T follicular helper cell (primary cell): ENCODE measurements around the gene SCAI.
"Not testable (repeated sequence)": the region's sequence is repeated elsewhere in the genome, so short reads cannot be mapped to it uniquely, and the experiment has no call there.

ENCODE experiments used
- DNase-seq: peaks from one replicate; pipeline ENCODE4 v3.0.0-alpha.2; 2020; ENCODE audit warnings: low read depth
- total RNA-seq, 2 experiments: gene quantifications; one replicate each; lab custom pipeline; 2026; lab: John Stamatoyannopoulos, UW

The SCAI gene
- 11.6 to 20.2 reads per million in 2 experiments for total RNA-seq

DNA sequence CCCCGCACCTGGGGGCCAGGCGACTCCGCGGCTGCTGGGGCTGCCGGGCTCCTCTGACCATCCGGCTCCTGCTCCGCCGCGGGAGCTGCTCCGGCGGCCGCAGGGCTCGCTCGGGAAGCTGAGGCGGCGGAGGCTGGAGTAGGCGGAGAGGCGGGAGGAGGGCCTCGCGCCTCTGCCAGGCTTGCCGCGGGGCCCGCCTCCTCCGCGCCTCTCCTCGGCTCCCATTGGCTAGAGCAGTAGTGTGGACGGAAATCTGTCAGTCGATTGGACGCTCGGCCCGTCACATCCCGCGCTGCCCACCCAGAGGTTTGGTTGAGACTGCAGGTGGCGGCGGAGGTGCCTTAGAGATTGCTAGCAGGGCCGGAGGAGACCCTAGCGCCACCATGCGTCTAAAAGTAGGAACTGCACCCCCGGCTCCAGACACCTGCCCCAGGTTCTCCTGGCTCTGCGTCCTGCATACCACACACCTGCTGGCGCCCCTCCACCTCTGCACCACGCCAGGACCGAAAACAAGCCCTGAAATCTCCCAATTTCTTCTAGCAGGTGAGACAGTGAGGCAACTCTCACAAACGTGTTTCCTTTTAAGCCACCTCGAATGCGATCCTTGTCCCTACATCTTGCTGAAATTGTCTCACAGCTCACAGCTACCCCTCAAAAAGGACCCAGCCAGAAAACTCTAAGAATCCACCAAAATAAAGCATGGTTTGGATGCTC, at the start of gene SCAI:
TSS of gene SCAI (minus strand) at position 152 of the 714 bp plus-strand sequence. CDS start at position 61, 91 bp downstream.
- DNase-seq = peak; percentile 99

DNA sequence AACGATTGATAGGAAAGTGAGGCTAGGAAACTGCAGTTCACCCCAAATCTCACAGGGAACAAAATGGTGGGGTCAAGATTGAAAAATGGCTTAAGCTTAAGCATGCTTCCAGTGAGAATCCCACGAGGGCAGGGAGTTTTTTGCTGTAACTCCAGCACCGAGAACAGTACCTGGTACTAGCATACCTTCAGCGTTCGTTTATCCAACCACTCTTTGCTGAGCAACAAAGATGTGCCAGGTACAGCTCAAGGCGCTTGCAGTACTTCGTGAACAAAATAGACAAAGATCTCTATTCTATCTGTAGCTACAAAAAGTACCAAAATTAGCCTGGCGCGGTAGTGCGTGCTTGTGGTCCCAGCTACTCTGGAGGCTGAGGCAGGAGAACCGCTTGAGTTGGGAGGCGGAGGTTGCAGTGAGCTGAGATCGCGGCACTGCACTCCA, 47.1 kb upstream of the SCAI start:
- DNase-seq = no peak

- peak; percentile 97 for DNase-seq
These were observed 46.3 kb upstream of the SCAI start, which contains the start of gene PPP6C for GRCh38 chr9:125189361-125190289. Gene PPP6C, minus strand, starts transcription at chr9:125189803. Its CDS starts 85 bp downstream, at chr9:125189718.

- no peak for DNase-seq
These were observed 45.7 kb upstream of the SCAI start for GRCh38 chr9:125189011-125189360.

- DNase-seq = no peak
These were observed 40.2 kb upstream of the SCAI start for GRCh38 chr9:125183561-125183960.

DNA sequence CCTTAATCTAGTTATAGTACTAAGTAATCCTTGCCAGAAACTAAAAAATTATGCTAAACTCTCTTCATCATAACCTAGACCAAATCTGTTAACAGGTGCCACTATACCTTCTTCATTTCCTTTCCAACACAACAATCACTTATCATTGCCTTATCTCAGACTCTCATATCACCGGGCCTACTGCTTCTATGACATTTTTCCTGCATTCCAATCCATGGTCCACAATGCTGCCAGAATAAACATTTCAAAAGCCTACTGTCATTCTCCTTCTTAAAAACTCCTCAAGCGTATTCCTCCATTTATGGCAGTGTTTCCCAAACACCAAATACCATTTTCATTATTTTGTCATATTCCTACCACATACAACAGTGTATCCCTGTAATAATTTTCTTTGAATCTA, 39.7 kb upstream of the SCAI start:
- DNase-seq = no peak

DNA sequence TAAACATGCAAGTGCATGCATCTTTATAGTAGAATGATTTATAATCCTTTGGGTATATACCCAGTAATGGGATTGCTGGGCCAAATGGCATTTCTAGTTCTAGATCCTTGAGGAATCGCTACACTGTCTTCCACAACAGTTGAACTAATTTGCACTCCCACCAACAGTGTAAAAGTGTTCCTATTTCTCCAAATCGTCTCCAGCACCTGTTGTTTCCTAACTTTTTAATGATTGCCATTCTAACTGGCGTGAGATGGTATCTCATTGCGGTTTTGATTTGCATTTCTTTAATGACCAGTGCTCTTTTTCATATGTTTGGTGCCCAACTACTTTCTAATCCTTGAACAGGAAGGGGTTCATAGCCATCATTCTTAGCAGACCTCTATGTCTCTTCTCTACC, 38.4 kb upstream of the SCAI start:
- not testable (repeated sequence) for DNase-seq

GRCh38 chr9:125180876-125181275, 37.5 kb upstream of the SCAI start:
- no peak for DNase-seq

DNA sequence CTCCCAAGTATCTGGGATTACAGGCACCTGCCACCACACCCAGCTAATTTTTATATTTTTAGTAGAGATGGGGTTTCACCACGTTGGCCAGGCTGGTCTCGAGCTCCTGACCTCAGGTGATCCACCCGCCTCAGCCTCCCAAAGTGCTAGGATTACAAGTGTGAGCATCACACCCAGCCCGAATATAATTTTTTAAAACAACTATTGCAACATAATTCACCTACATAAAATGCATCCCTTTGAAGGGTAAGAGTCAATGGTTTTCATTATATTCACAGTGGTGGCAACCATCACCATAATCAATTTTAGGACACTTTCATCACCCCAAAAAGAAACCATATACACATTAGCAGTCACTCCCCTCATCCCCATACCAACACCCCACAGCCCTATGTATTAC, 36.4 kb upstream of the SCAI start:
- not testable (repeated sequence) for DNase-seq

GRCh38 chr9:125177888-125178287, 34.6 kb upstream of the SCAI start:
- no peak for DNase-seq

DNA sequence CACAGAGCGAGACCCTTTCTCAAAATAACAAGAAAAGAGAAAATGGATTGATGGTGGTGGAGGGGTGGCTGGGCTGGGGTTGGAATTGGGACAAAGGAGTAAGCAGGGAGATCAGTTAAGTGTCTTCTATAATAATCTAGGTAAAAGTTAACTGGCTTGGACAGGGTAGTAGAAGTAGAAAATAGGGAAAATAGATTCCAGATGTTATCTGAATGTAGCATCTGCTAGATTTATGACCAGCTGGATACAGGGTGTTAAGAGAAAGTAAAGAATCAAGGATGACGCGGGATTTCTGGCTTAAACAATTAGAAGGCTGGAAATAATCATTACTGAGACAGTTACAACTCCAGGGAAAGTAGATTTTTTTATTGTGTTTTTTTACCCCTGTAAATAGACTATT, 33.3 kb upstream of the SCAI start:
- DNase-seq = no peak

- no peak for DNase-seq
These were observed 28.9 kb upstream of the SCAI start for GRCh38 chr9:125172031-125172755.

DNA sequence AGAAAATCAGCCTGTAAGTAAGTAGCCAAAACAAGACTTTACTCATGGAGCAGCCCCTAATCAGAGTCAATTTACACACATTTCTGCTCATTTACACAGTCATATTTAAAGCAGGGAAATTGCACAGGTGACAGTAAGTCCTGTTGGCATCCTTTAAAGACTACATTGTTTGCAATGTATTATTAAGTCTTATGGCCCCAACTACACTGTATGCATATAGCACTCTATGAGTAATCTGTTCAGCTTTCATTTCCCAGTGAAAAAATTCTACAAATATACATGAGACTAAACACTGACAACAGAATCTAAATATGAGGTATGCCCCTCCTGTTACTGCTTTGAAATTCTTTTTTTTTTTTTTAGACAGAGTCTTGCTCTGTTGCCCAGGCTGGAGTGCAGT, 26.6 kb upstream of the SCAI start:
- DNase-seq = no peak

GRCh38 chr9:125166762-125167161, 23.4 kb upstream of the SCAI start:
- no peak for DNase-seq

- DNase-seq = not testable (repeated sequence)
These were observed 19.6 kb upstream of the SCAI start for GRCh38 chr9:125162891-125163290.

DNA sequence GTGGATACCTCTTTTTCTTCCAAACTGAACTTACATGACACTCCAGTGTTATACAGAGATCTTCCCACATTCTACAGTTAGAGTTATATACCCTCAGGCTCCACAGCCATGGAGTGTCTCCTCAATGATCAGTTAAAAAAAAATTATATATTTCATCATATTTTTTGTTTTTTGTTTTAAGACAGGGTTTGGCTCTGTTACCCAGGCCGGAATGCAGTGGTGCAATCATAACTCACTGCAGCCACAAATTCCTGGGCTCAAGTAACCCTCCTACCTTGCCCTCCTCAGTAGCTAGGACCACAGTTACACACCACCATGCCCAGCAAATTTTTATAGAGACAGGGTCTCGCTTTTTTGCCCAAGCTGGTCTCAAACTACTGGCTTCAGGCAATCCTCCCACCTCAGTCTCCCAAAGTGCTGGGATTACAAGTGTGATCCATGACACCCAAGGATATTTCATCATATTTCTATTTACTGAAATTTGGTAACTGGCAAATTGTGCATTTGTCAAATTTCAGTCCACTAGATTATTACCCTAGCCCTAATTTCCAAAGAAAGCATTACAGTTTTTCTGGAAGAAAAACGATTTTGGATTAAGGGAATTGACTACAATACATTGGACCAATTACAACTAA, 18.1 kb upstream of the SCAI start:
- no peak for DNase-seq

DNA sequence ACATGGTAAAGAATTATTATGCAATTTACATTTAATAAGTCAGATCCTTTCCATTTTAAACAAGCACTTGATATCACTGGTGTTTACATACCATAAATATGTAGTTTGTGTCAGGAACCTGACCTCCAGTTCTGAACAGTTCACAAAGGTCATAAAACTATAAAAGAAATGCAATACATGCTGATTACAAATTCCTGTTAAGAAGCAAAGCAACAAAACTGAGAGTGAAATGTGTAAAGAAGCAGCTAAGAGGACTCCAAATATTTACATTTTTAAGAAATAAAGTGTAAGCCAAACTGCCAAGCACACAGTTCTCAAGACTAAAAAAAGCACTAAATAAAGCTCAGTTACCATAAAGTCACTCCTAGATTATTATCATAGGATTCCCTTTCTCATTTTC, 17.4 kb upstream of the SCAI start:
- no peak for DNase-seq

DNA sequence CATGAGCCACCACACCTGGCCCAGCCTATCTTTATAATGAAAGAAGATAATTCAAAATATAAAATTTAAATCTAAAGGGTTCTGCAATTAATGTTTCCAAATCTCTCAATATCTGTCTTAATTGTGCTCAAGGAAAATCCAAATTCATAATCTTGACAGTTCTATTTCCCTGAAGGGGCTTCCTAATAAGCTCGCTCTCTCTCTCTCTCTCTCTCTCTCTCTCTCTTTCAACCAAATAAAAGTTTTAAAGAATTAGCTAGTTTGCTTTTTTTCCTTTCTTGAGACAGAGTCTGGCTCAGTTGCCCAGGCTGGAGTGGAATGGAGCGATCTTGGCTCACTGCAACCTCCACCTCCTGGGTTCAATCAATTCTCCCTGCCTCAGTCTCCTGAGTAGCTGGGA, 13.2 kb upstream of the SCAI start:
- no peak for DNase-seq

DNA sequence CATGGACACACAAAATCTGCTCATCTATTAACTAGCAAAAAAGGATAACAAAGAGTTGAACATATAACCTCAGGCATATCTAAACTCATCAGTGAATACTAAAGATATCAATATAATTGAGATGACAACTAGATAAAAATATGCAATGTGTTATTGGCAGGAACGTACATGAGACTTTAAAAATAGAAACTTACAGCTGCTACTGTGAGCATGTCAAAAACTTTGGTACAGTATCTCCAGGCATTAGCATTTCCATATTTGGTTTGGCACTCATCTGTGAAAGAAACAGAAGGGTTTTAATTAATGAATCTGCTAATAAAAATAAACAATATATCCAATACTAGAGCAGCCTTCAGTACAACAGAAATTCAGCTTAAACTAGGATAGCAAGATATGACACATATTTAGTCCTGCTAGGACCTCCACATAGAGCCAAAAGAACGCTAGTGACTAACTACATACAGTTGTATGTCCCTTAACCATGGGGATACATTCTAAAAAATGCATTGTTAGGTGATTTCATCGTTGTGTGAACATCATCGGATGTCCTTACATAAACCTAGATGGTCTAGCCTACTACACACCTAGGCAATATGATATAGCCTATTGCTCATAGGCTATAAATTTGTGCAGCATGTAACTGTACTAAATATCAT, 10.5 kb upstream of the SCAI start:
- DNase-seq = no peak

GRCh38 chr9:125151730-125152129, 8.4 kb upstream of the SCAI start:
- DNase-seq = no peak
